ENCODE results near the gene GPHA2. TPM values are rescaled to one million over a fixed set of nuclear protein-coding genes. Genes with fewer than 3 reads are reported as not detected.

Gene GPHA2
- total and polyA plus RNA-seq, 10 of the 15 experiments (the other 5 are each of a cell fraction or from before 2014, with no cell fraction given), result not detected

DNA sequence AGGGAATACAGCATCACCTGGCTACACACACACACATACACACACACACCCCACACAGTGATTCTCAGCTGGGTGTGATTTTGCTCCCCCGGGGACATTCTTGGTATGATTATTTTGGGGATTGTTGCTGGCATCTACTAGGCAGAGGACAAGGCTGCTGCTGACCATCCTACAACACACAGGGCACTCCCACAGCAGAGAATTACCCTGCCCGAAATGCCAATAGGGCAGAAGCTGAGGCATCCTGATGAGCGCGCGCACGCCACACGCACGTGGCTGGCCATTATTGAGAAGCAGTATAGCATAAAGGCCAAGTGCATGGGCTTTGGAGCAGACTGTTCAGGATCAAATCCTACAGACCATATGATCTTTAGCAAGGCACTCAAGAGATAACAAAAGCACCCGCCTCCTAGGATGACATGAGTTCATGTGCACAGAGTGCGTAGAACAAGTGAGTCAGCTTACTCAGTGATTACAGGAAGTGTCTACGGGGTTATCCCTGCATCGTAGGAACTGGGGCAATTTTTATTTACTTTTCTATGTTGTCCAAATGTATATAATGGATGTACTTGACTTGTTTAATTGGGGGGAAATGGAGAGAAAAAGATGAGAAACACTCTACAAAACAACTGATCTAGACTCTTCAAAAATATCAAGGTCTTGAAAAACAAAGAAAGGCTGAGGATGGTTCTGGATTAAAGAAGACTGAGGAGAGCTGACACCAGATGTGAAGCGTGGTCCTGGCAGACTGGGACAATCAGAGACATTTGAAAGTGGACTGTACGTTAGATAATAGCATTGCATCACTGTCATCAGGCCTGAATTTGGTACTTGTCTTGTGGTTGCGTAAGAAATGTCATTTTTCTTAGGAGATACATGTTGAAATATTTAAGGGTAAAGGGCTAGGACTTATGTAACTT, 50.1 kb downstream of the GPHA2 start:
- FAIRE-seq (no peak), ATAC-seq (no peak), DNase-seq (ENCODE audit: low read depth, low spot score) (no peak)
- no TSS peak for BruUV-seq (replicated peaks)
- intact Hi-C loops (cut with micrococcal nuclease; ENCODE audit: unreplicated experiment) (no loop called here), in situ Hi-C loops (cut with MboI) (no loop called here)
- no peak overlapping the region for H3K4me2 ChIP-seq (ENCODE audit: control insufficient read depth, insufficient read depth)
- ChIA-PET SMC1A (ENCODE audit: uncharacterized antibody, unreplicated experiment) (interaction anchor here (0.9 to 6.1 kb wide), 5 partner anchors 11 to 37 kb away, joined by 3 to 54 read pairs (median 3); no protein-coding TSS in a partner anchor), RAD21 (ENCODE audit: unreplicated experiment) (interaction anchor here (1.3 to 1.4 kb wide), 2 partner anchors 12 to 18 kb away, joined by 3 to 4 read pairs; no protein-coding TSS in a partner anchor), CTCF (interaction anchor here (1.1 to 30.0 kb wide), 4 partner anchors 8 to 29 kb away, joined by 4 to 1208 read pairs (median 36); partner anchors contain the start of genes CDC42BPG and EHD1), POLR2A (interaction anchor here (0.6 to 19.9 kb wide), 5 partner anchors 7 to 181 kb away, joined by 3 to 620 read pairs (median 4); partner anchors contain the start of gene EHD1)
- H2AFZ ChIP-seq (ENCODE audit: control insufficient read depth, low read depth, low read length), result no peak overlapping the region
- H3K4me1 ChIP-seq (ENCODE audit: control insufficient read depth, insufficient read depth, low read length), result peaks cover 21% of the 10 kb centered on the region
- no peak overlapping the region for H3K27ac ChIP-seq (ENCODE audit: control insufficient read depth, insufficient read depth)
- H3K9me3 ChIP-seq (replicated peaks; ENCODE audit: control insufficient read depth, insufficient read depth, low read length), result no peaks in the 10 kb centered on the region
- no peaks in the 10 kb centered on the region for H3K36me3 ChIP-seq (ENCODE audit: control insufficient read depth in 2 of 2, insufficient read depth in 2 of 2, low read length in 1 of 2)
- H3K27me3 ChIP-seq (replicated peaks in 1 of 2; ENCODE audit: control insufficient read depth in 2 of 2, insufficient read depth in 2 of 2, low read length in 1 of 2), result no peaks in the 10 kb centered on the region
- no peaks in the 10 kb centered on the region for H3K79me2 ChIP-seq (ENCODE audit: control insufficient read depth, insufficient read depth, low read length)
- no peak overlapping the region for H3K4me3 ChIP-seq
- TF ChIP-seq, protein P1, sequence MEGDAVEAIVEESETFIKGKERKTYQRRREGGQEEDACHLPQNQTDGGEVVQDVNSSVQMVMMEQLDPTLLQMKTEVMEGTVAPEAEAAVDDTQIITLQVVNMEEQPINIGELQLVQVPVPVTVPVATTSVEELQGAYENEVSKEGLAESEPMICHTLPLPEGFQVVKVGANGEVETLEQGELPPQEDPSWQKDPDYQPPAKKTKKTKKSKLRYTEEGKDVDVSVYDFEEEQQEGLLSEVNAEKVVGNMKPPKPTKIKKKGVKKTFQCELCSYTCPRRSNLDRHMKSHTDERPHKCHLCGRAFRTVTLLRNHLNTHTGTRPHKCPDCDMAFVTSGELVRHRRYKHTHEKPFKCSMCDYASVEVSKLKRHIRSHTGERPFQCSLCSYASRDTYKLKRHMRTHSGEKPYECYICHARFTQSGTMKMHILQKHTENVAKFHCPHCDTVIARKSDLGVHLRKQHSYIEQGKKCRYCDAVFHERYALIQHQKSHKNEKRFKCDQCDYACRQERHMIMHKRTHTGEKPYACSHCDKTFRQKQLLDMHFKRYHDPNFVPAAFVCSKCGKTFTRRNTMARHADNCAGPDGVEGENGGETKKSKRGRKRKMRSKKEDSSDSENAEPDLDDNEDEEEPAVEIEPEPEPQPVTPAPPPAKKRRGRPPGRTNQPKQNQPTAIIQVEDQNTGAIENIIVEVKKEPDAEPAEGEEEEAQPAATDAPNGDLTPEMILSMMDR (IDR thresholded peaks at IDR 0.05 in 2 of 3, conservative IDR thresholded peaks at IDR 0.05 in 1 of 3; ENCODE audit: control insufficient read depth in 2 of 3, extremely low read depth in 1 of 3, insufficient read depth in 1 of 3, low read depth in 3 of 3, low read length in 3 of 3), result no peak
- TF ChIP-seq FOS (IDR thresholded peaks at IDR 0.05; ENCODE audit: borderline replicate concordance, extremely low read depth, insufficient read length), result no peak
- no peak for TF ChIP-seq BRCA1 (IDR thresholded peaks at IDR 0.05; ENCODE audit: low read depth, low read length)
- TF ChIP-seq CREB1 (IDR thresholded peaks at IDR 0.05; ENCODE audit: low read depth), result 0 out of 2 replicates have a peak, but pooled peaks have one; percentile 13
- TF ChIP-seq, protein P2, sequence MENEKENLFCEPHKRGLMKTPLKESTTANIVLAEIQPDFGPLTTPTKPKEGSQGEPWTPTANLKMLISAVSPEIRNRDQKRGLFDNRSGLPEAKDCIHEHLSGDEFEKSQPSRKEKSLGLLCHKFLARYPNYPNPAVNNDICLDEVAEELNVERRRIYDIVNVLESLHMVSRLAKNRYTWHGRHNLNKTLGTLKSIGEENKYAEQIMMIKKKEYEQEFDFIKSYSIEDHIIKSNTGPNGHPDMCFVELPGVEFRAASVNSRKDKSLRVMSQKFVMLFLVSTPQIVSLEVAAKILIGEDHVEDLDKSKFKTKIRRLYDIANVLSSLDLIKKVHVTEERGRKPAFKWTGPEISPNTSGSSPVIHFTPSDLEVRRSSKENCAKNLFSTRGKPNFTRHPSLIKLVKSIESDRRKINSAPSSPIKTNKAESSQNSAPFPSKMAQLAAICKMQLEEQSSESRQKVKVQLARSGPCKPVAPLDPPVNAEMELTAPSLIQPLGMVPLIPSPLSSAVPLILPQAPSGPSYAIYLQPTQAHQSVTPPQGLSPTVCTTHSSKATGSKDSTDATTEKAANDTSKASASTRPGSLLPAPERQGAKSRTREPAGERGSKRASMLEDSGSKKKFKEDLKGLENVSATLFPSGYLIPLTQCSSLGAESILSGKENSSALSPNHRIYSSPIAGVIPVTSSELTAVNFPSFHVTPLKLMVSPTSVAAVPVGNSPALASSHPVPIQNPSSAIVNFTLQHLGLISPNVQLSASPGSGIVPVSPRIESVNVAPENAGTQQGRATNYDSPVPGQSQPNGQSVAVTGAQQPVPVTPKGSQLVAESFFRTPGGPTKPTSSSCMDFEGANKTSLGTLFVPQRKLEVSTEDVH (IDR thresholded peaks at IDR 0.05; ENCODE audit: low read depth, partially characterized antibody), result no peak
- TF ChIP-seq, protein P3, sequence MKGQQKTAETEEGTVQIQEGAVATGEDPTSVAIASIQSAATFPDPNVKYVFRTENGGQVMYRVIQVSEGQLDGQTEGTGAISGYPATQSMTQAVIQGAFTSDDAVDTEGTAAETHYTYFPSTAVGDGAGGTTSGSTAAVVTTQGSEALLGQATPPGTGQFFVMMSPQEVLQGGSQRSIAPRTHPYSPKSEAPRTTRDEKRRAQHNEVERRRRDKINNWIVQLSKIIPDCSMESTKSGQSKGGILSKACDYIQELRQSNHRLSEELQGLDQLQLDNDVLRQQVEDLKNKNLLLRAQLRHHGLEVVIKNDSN (IDR thresholded peaks at IDR 0.05; ENCODE audit: borderline replicate concordance, extremely low read length, insufficient read depth, low read depth, low read length), result no peak
- no peak for TF ChIP-seq RFX5 (IDR thresholded peaks at IDR 0.05; ENCODE audit: low read depth, low read length)
- WGBS (ENCODE audit: insufficient coverage, insufficient replicate concordance, low lambda C conversion rate, missing lambda C conversion rate), result 78% methylated on average over 15 of the region's 15 CpGs
- no peaks in the 10 kb centered on the region for H4K20me1 ChIP-seq (ENCODE audit: control insufficient read depth, insufficient read depth)
- no peak overlapping the region for H3K9ac ChIP-seq (ENCODE audit: control insufficient read depth, insufficient read depth, low read length)

Measured in GM12878 (cell line).